PC-3 (cell line): ENCODE results near the gene CBFA2T3. TPM values are rescaled to one million over a fixed set of nuclear protein-coding genes. Genes with fewer than 3 reads are reported as not detected.

ENCODE experiments used
- ATAC-seq: fragments of 200-7000 bp; cut with Tn5 transposase; 2 replicates; pipeline ENCODE4 v1.9.1; 2020; ENCODE audit warnings: mild to moderate bottlenecking, moderate library complexity
- BruUV-seq: library from RNA; stranded (reverse); fragments of 400-500 nt; replicated peaks from 2 replicates; lab custom pipeline; 2021; lab: Mats Ljungman, UMichigan
- CTCF ChIA-PET: fragments of 300-600 bp; sonication (Branson Sonifier 250); formaldehyde crosslinking; loops from one replicate; lab custom pipeline; 2022; ENCODE audit warnings: antibody characterized with exemption; lab: Charles Lee
- POLR2A ChIA-PET: fragments of 300-600 bp; sonication (Branson Sonifier 250); formaldehyde crosslinking; loops from one replicate; lab custom pipeline; 2022; ENCODE audit warnings: antibody characterized with exemption; ENCODE audit not compliant: unreplicated experiment; lab: Charles Lee
- DNase-seq: peaks from one replicate; pipeline ENCODE4 v3.0.0-alpha.2; 2015
- H2AFZ ChIP-seq: fragments of 300-600 bp; sonication (generic); 2 replicates; pipeline ENCODE4 v1.6.0; 2016; ENCODE audit warnings: antibody characterized with exemption, low read length
- H3F3A ChIP-seq: fragments of 300-600 bp; sonication (generic); one replicate; pipeline ENCODE4 v1.6.0; 2017; ENCODE audit warnings: antibody characterized with exemption, low read length, control low read depth, mild to moderate bottlenecking; ENCODE audit not compliant: unreplicated experiment
- H3K27ac ChIP-seq: fragments of 300-600 bp; sonication (generic); 2 replicates; pipeline ENCODE4 v1.5.1; 2016; ENCODE audit warnings: mild to moderate bottlenecking, low read length
- H3K27me3 ChIP-seq: fragments of 300-600 bp; sonication (generic); 2 replicates; pipeline ENCODE4 v1.6.1; 2016; ENCODE audit warnings: low read length, mixed read lengths
- H3K36me3 ChIP-seq: fragments of 300-600 bp; sonication (generic); 2 replicates; pipeline ENCODE4 v1.6.1; 2016; ENCODE audit warnings: low read depth, mixed run types, low read length, mixed read lengths
- H3K4me1 ChIP-seq: fragments of 300-600 bp; sonication (generic); 2 replicates; pipeline ENCODE4 v1.5.1; 2016; ENCODE audit warnings: low read length; ENCODE audit not compliant: insufficient read depth
- H3K4me2 ChIP-seq: fragments of 300-600 bp; sonication (generic); 2 replicates; pipeline ENCODE4 v1.6.0; 2016; ENCODE audit warnings: low read length
- H3K4me3 ChIP-seq: fragments of 300-600 bp; sonication (generic); 2 replicates; pipeline ENCODE4 v1.5.1; 2016; ENCODE audit warnings: mild to moderate bottlenecking, low read length, mixed read lengths
- H3K79me2 ChIP-seq: fragments of 300-600 bp; sonication (generic); 2 replicates; pipeline ENCODE4 v1.6.1; 2017; ENCODE audit warnings: low read length, mixed read lengths
- H3K9ac ChIP-seq: fragments of 300-600 bp; sonication (generic); 2 replicates; pipeline ENCODE4 v1.6.0; 2016; ENCODE audit warnings: mild to moderate bottlenecking, low read length
- H3K9me2 ChIP-seq: fragments of 300-600 bp; sonication (generic); replicated peaks from 2 replicates; pipeline ENCODE4 v1.6.1; 2016; ENCODE audit warnings: mixed run types, low read length, mixed read lengths
- H3K9me3 ChIP-seq: fragments of 300-600 bp; sonication (generic); 2 replicates; pipeline ENCODE4 v1.6.1; 2016; ENCODE audit warnings: low read length, mixed read lengths
- H4K20me1 ChIP-seq: fragments of 300-600 bp; sonication (generic); 2 replicates; pipeline ENCODE4 v1.6.1; 2016; ENCODE audit warnings: low read length, mixed read lengths
- EZH2 ChIP-seq: fragments of 300-600 bp; sonication (generic); IDR thresholded peaks from one replicate; pipeline ENCODE4 v1.6.1; 2017; ENCODE audit warnings: antibody characterized with exemption, mild to moderate bottlenecking, low read length; ENCODE audit not compliant: unreplicated experiment
- EZH2phosphoT487 ChIP-seq: fragments of 300-600 bp; sonication (generic); IDR thresholded peaks from 2 replicates; pipeline ENCODE4 v1.6.1; 2018; ENCODE audit warnings: mild to moderate bottlenecking, antibody characterized with exemption, low read length, borderline replicate concordance
- intact Hi-C: fragments of 100-400 bp; cut with micrococcal nuclease; formaldehyde crosslinking; loops from 2 replicates; pipeline ENCODE4 v1.9.0; 2023
- total RNA-seq: library from RNA; depleted of rRNA; stranded (reverse); fragments of >200 nt; gene quantifications from 2 replicates; pipeline ENCODE4 v1.2.3, GENCODE V29; 2014
- TF ChIP-seq, protein P1 (sequence below): fragments of 300-600 bp; sonication (generic); conservative IDR thresholded peaks from 2 replicates; pipeline ENCODE4 v1.5.1; 2017; ENCODE audit warnings: antibody characterized with exemption, low read depth, mild to moderate bottlenecking, low read length

The CBFA2T3 gene
- total RNA-seq, 1 experiment from 2014 or later, result not detected

DNA sequence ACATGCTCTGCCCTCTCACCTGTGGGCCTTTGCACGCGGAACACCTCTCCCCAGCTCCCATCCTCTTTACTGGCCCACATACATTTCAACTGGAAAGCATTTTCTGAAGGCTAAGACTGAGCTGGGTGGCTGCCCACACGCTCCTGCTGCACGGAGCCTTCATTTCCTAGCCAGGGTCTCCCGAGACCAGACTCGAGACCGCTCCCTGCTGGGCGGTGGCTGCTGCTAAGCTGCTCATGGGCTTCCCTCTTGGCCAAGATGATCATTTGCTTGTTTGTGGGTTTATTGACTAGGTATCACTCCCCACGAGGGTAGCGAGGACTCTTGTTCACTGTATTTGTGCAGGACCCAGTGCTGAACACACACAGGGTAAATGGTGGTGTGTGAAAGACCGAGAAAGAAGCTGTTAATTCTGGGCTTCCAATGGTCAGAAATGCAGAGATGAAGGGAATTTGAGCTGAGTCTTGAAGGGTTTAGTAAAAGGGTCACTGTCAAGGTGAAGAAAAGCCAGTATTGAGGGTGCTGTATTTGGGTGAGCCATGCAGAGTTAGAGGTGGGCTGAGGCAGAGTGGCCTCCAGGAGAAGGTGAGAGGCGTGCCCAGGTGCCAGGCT is 119.2 kb downstream of the CBFA2T3 start:
- no peaks in the 10 kb centered on the region for H3K27me3 ChIP-seq
- peak overlapping the region; percentile 99 for H3K4me2 ChIP-seq
- ChIA-PET CTCF (interaction anchor here (0.6 to 1.9 kb wide), 6 partner anchors 45 to 304 kb away, joined by 3 to 9 read pairs (median 4); partner anchors contain the start of gene APRT), POLR2A (no interaction called here)
- no peaks in the 10 kb centered on the region for H3K9me2 ChIP-seq
- no peaks in the 10 kb centered on the region for H4K20me1 ChIP-seq
- peak overlapping the region; percentile 94 for H3K9ac ChIP-seq
- peak overlapping the region; percentile 95 for H2AFZ ChIP-seq
- peaks cover 25% of the 10 kb centered on the region for H3K79me2 ChIP-seq
- ATAC-seq (peak; percentile 74), DNase-seq (peak; percentile 67)
- H3K4me3 ChIP-seq, result peak overlapping the region; percentile 99
- H3K27ac ChIP-seq, result peak overlapping the region; percentile 37
- H3F3A ChIP-seq, result no peaks in the 10 kb centered on the region
- TSS peak; percentile 43 for BruUV-seq
- TF ChIP-seq, protein P1, sequence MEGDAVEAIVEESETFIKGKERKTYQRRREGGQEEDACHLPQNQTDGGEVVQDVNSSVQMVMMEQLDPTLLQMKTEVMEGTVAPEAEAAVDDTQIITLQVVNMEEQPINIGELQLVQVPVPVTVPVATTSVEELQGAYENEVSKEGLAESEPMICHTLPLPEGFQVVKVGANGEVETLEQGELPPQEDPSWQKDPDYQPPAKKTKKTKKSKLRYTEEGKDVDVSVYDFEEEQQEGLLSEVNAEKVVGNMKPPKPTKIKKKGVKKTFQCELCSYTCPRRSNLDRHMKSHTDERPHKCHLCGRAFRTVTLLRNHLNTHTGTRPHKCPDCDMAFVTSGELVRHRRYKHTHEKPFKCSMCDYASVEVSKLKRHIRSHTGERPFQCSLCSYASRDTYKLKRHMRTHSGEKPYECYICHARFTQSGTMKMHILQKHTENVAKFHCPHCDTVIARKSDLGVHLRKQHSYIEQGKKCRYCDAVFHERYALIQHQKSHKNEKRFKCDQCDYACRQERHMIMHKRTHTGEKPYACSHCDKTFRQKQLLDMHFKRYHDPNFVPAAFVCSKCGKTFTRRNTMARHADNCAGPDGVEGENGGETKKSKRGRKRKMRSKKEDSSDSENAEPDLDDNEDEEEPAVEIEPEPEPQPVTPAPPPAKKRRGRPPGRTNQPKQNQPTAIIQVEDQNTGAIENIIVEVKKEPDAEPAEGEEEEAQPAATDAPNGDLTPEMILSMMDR, result peak; percentile 76
- no peak for TF ChIP-seq EZH2
- H3K9me3 ChIP-seq, result no peaks in the 10 kb centered on the region
- no peaks in the 10 kb centered on the region for H3K36me3 ChIP-seq
- intact Hi-C loops, result no loop called here
- H3K4me1 ChIP-seq, result 0 out of 2 replicates have a peak, but pooled peaks cover 6% of the 10 kb centered on the region

DNA sequence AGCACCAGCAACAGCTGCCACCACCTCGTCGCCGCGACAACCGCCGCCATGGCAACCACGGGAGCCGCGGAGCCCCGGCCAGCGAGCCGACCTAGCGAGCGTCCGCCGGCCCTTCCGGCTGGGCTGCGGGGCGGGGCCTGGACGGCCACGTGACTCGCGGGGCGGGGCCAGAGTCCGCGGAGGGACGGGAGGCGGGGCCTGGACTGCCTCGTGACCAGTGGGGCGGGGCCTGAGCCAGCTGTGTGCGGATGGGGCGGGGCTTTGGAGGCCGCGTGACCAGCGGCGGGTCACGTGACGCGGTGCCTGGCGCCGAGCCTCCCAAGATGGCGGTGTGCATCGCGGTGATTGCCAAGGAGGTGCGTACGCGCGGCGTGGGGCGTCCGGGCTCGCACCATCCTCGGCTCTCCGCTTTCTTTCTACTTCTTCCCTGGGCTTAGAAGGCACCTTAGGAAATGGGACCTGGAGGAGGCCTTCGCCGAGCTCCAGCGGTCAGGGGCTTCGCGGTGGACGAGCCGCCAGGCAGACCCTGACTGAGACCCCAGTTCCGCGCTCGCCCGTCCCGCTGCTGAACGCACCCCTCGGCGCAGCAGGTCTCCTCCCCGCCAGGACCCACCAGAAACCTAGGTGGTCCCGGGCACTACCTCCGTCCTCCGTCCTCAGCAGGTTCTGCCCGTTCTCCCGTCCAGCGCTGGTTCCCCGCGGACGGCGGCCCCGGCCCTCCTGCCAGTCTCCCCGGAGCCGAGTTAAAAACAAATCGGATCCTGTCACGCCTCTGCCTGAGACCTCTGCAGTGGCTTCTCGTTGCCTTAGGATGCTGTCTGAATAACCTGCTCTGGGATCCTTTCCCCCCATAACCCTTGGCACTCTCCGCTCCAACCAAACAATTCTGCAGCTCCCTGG is 119.9 kb downstream of the CBFA2T3 start, which contains the start of the genes GALNS and TRAPPC2L:
GALNS (minus strand) TSS at position 120 of the 900 bp plus-strand sequence; CDS start at position 50, 70 bp downstream.
TRAPPC2L (plus strand) TSS at position 300 of the 900 bp plus-strand sequence; CDS start at position 324, 24 bp downstream.
- ATAC-seq (peak; percentile 80), DNase-seq (peak; percentile 90)
- ChIA-PET POLR2A (no interaction called here), CTCF (interaction anchor here (0.7 to 1.9 kb wide), 4 partner anchors 46 to 120 kb away, joined by 3 to 9 read pairs (median 4); partner anchors contain the start of gene APRT)
- Histone ChIP-seq H3K27ac (peak within 1 kb of the TSS; percentile 37), H3K9ac (peak within 1 kb of the TSS; percentile 94), H3F3A (no peaks in the 10 kb centered on the region), H4K20me1 (no peaks in the 10 kb centered on the region), H3K9me3 (no peaks in the 10 kb centered on the region), H3K9me2 (no peaks in the 10 kb centered on the region), H3K79me2 (peaks cover 25% of the 10 kb centered on the region), H3K4me3 (peak within 1 kb of the TSS; percentile 99), H3K4me2 (peak within 1 kb of the TSS; percentile 99), H3K27me3 (no peaks in the 10 kb centered on the region), H3K4me1 (0 out of 2 replicates have a peak, but pooled peaks cover 6% of the 10 kb centered on the region), H2AFZ (peak within 1 kb of the TSS; percentile 95), H3K36me3 (no peaks in the 10 kb centered on the region)
- TF ChIP-seq, protein P1, result no peak
- TF ChIP-seq EZH2, result no peak
- TF ChIP-seq EZH2phosphoT487, result no peak
- intact Hi-C loops, result no loop called here
- BruUV-seq, result no TSS peak
